PFSK-1 (cell line): ENCODE data around the gene CNR1.

ENCODE experiments used
- FOXP2 ChIP-seq: optimal IDR thresholded peaks from 2 replicates; pipeline ENCODE3; 2011; ENCODE audit warnings: borderline replicate concordance, control low read depth, inconsistent platforms; ENCODE audit not compliant: insufficient read depth; ENCODE audit errors: extremely low read length, extremely low read depth
- POLR2AphosphoS5 ChIP-seq: IDR thresholded peaks from 2 replicates; pipeline ENCODE4 v1.6.1; 2012; ENCODE audit warnings: low read depth, mild to moderate bottlenecking, control low read depth, low read length, moderate library complexity
- REST ChIP-seq, 2 experiments: IDR thresholded peaks; 2 replicates each; pipeline versions ENCODE4 v1.6.1 to v1.8.0; 2011 to 2012; ENCODE audit warnings: low read depth in 2 of 2, low read length in 2 of 2, control low read depth in 1 of 2, inconsistent platforms in 1 of 2, mild to moderate bottlenecking in 1 of 2, moderate library complexity in 1 of 2; ENCODE audit not compliant: insufficient read depth in 1 of 2
- SIN3A ChIP-seq: IDR thresholded peaks from 2 replicates; pipeline ENCODE4 v1.6.1; 2012; ENCODE audit warnings: mild to moderate bottlenecking, low read length, moderate library complexity, borderline replicate concordance; ENCODE audit not compliant: insufficient read depth
- TAF1 ChIP-seq: IDR thresholded peaks from 2 replicates; pipeline ENCODE4 v1.6.1; 2012; ENCODE audit warnings: low read length, control low read depth, borderline replicate concordance; ENCODE audit not compliant: insufficient read depth

The CNR1 gene

GRCh38 chr6:88165087-88165843, 882 bp downstream of the CNR1 start:
- no peak for TF ChIP-seq FOXP2
- no peak for TF ChIP-seq TAF1
- no peak for TF ChIP-seq SIN3A
- TF ChIP-seq REST (IDR thresholded peaks at IDR 0.05; ENCODE audit: insufficient read depth in 1 of 2, low read depth in 2 of 2, low read length in 2 of 2): no peak
- TF ChIP-seq POLR2AphosphoS5: no peak

- TF ChIP-seq TAF1 (no peak), FOXP2 (no peak), POLR2AphosphoS5 (no peak), SIN3A (no peak), REST (IDR thresholded peaks at IDR 0.05; ENCODE audit: insufficient read depth in 1 of 2, low read depth in 2 of 2, low read length in 2 of 2) (no peak)
These were observed 2.1 kb downstream of the CNR1 start for GRCh38 chr6:88164061-88164460.

- TF ChIP-seq TAF1: no peak
- TF ChIP-seq POLR2AphosphoS5: no peak
- TF ChIP-seq REST (IDR thresholded peaks at IDR 0.05; ENCODE audit: insufficient read depth in 1 of 2, low read depth in 2 of 2, low read length in 2 of 2): no peak
- TF ChIP-seq FOXP2: no peak
- TF ChIP-seq SIN3A: no peak
These were observed 2.5 kb downstream of the CNR1 start for GRCh38 chr6:88163616-88164015.

- TF ChIP-seq FOXP2: no peak
- no peak for TF ChIP-seq REST (IDR thresholded peaks at IDR 0.05; ENCODE audit: insufficient read depth in 1 of 2, low read depth in 2 of 2, low read length in 2 of 2)
- TF ChIP-seq POLR2AphosphoS5: no peak
- no peak for TF ChIP-seq TAF1
- TF ChIP-seq SIN3A: no peak
These were observed 4.2 kb downstream of the CNR1 start for GRCh38 chr6:88161940-88162339.

- TF ChIP-seq POLR2AphosphoS5 (no peak), SIN3A (no peak), FOXP2 (no peak), REST (IDR thresholded peaks at IDR 0.05; ENCODE audit: insufficient read depth in 1 of 2, low read depth in 2 of 2, low read length in 2 of 2) (no peak)
These were observed 9.0 kb downstream of the CNR1 start for GRCh38 chr6:88157106-88157505.
